Measurements from ENCODE around the gene SEPTIN3.

The SEPTIN3 gene

GRCh38 chr22:41969110-41969646, at the start of gene SEPTIN3:
SEPTIN3 (plus strand) TSS chr22:41969443; CDS start chr22:41971493, 2,050 bp downstream.
- Histone ChIP-seq H3K4me3 (ENCODE audit: low read length, poor library complexity, severe bottlenecking) (no peak within 1 kb of the TSS), H3K9ac (ENCODE audit: low read depth, low read length, poor library complexity, severe bottlenecking) (no peak within 1 kb of the TSS), H3K4me2 (ENCODE audit: low read depth, low read length, poor library complexity, severe bottlenecking) (no peak within 1 kb of the TSS), H3K36me3 (ENCODE audit: insufficient read depth, low read length) (no peaks in the 10 kb centered on the region), H2AFZ (ENCODE audit: low read length) (no peak within 1 kb of the TSS), H3K27me3 (ENCODE audit: insufficient read depth, low read length, poor library complexity, severe bottlenecking) (no peaks in the 10 kb centered on the region), H3K9me2 (replicated peaks; ENCODE audit: low read depth, low read length) (no peaks in the 10 kb centered on the region), H3K79me2 (ENCODE audit: insufficient read depth, low read length) (no peaks in the 10 kb centered on the region), H4K20me1 (ENCODE audit: insufficient read depth, low read length, poor library complexity, severe bottlenecking) (no peaks in the 10 kb centered on the region), H3K9me3 (ENCODE audit: insufficient read depth, low read depth, low read length) (no peaks in the 10 kb centered on the region), H3K4me1 (ENCODE audit: insufficient read depth, low read length, poor library complexity, severe bottlenecking) (peaks cover 3% of the 10 kb centered on the region), H3F3A (ENCODE audit: low read depth) (no peaks in the 10 kb centered on the region)
- TF ChIP-seq CTCF (conservative IDR thresholded peaks at IDR 0.05; ENCODE audit: low read length) (no peak), EZH2phosphoT487 (IDR thresholded peaks at IDR 0.05; ENCODE audit: borderline replicate concordance) (no peak)

GRCh38 chr22:41920271-41920976, 48.8 kb upstream of the SEPTIN3 start:
- TF ChIP-seq EZH2phosphoT487 (IDR thresholded peaks at IDR 0.05; ENCODE audit: borderline replicate concordance) (no peak), CTCF (conservative IDR thresholded peaks at IDR 0.05; ENCODE audit: low read length) (no peak)
- Histone ChIP-seq H3K27me3 (ENCODE audit: insufficient read depth, low read length, poor library complexity, severe bottlenecking) (no peaks in the 10 kb centered on the region), H3K4me2 (ENCODE audit: low read depth, low read length, poor library complexity, severe bottlenecking) (no peak overlapping the region), H3K36me3 (ENCODE audit: insufficient read depth, low read length) (no peaks in the 10 kb centered on the region), H3K9me2 (replicated peaks; ENCODE audit: low read depth, low read length) (no peaks in the 10 kb centered on the region), H3K9ac (ENCODE audit: low read depth, low read length, poor library complexity, severe bottlenecking) (no peak overlapping the region), H3K4me1 (ENCODE audit: insufficient read depth, low read length, poor library complexity, severe bottlenecking) (peaks cover 12% of the 10 kb centered on the region), H2AFZ (ENCODE audit: low read length) (no peak overlapping the region), H4K20me1 (ENCODE audit: insufficient read depth, low read length, poor library complexity, severe bottlenecking) (no peaks in the 10 kb centered on the region), H3K79me2 (ENCODE audit: insufficient read depth, low read length) (no peaks in the 10 kb centered on the region), H3K4me3 (ENCODE audit: low read length, poor library complexity, severe bottlenecking) (no peak overlapping the region), H3F3A (ENCODE audit: low read depth) (no peaks in the 10 kb centered on the region), H3K9me3 (ENCODE audit: insufficient read depth, low read depth, low read length) (no peaks in the 10 kb centered on the region)

GRCh38 chr22:41922328-41922727, 46.9 kb upstream of the SEPTIN3 start:
- H3F3A ChIP-seq (ENCODE audit: low read depth): no peaks in the 10 kb centered on the region
- no peak overlapping the region for H3K4me3 ChIP-seq (ENCODE audit: low read length, poor library complexity, severe bottlenecking)
- no peaks in the 10 kb centered on the region for H3K9me2 ChIP-seq (replicated peaks; ENCODE audit: low read depth, low read length)
- H2AFZ ChIP-seq (ENCODE audit: low read length): no peak overlapping the region
- TF ChIP-seq CTCF (conservative IDR thresholded peaks at IDR 0.05; ENCODE audit: low read length): no peak
- no peak for TF ChIP-seq EZH2phosphoT487 (IDR thresholded peaks at IDR 0.05; ENCODE audit: borderline replicate concordance)
- no peaks in the 10 kb centered on the region for H4K20me1 ChIP-seq (ENCODE audit: insufficient read depth, low read length, poor library complexity, severe bottlenecking)
- H3K9ac ChIP-seq (ENCODE audit: low read depth, low read length, poor library complexity, severe bottlenecking): no peak overlapping the region
- H3K4me2 ChIP-seq (ENCODE audit: low read depth, low read length, poor library complexity, severe bottlenecking): no peak overlapping the region
- no peaks in the 10 kb centered on the region for H3K36me3 ChIP-seq (ENCODE audit: insufficient read depth, low read length)
- H3K27me3 ChIP-seq (ENCODE audit: insufficient read depth, low read length, poor library complexity, severe bottlenecking): no peaks in the 10 kb centered on the region
- no peaks in the 10 kb centered on the region for H3K9me3 ChIP-seq (ENCODE audit: insufficient read depth, low read depth, low read length)
- no peaks in the 10 kb centered on the region for H3K79me2 ChIP-seq (ENCODE audit: insufficient read depth, low read length)
- peaks cover 12% of the 10 kb centered on the region for H3K4me1 ChIP-seq (ENCODE audit: insufficient read depth, low read length, poor library complexity, severe bottlenecking)
